Psoas muscle (tissue), 8 donors: ENCODE data around the gene FAM120AOS. TPM values are rescaled to one million over a fixed set of nuclear protein-coding genes. Genes with fewer than 3 reads are reported as not detected.

Source experiments
- ATAC-seq, 4 donors: fragments of 200-7000 bp; cut with Tn5 transposase; one replicate each; pipeline ENCODE4 v1.9.1; 2020; ENCODE audit warnings: moderate library complexity in 3 of 4, mild to moderate bottlenecking in 2 of 4
- DNase-seq, 2 donors: peaks; one replicate each; pipeline ENCODE4 v3.0.0-alpha.2; 2020
- H3K27ac ChIP-seq: fragments of 200-600 bp; one replicate; pipeline ENCODE4 v1.8.0; 2022
- H3K27me3 ChIP-seq, 3 donors: fragments of 200-600 bp in 1 of 3; one replicate each; pipeline versions ENCODE4 v1.6.1 to v1.8.0; 2013 to 2022; ENCODE audit warnings: low read length in 2 of 3, mild to moderate bottlenecking in 2 of 3, moderate library complexity in 1 of 3; ENCODE audit not compliant: insufficient read depth in 3 of 3
- H3K36me3 ChIP-seq, 2 donors: fragments of 200-600 bp in 1 of 2; one replicate each; pipeline versions ENCODE4 v1.6.1 to v1.8.0; 2013 to 2022; ENCODE audit warnings: low read depth in 1 of 2, mild to moderate bottlenecking in 1 of 2, moderate library complexity in 1 of 2; ENCODE audit not compliant: insufficient read depth in 1 of 2
- H3K4me1 ChIP-seq: fragments of 200-600 bp; one replicate; pipeline ENCODE4 v1.8.0; 2022
- H3K4me3 ChIP-seq: fragments of 200-600 bp; one replicate; pipeline ENCODE4 v1.8.0; 2022; ENCODE audit warnings: mild to moderate bottlenecking
- H3K9me3 ChIP-seq: fragments of 200-600 bp; one replicate; pipeline ENCODE4 v1.8.0; 2022
- WGBS, 3 donors: extraction: QIAGEN DNeasy Blood & Tissue Kit; methylation state at CpG; one replicate each; pipeline versions ENCODE4 v1.1.6 to v1.1.7; 2013; 5-methylcytosine and 5-hydroxymethylcytosine counted together
- intact Hi-C, 2 donors: fragments of 100-400 bp; cut with DNase I; formaldehyde crosslinking; loops; one replicate each; pipeline versions ENCODE4 v1.11.0 to v1.14.2; 2022
- polyA plus RNA-seq, 3 donors: library from polyadenylated mRNA; stranded (reverse); fragments of 200-250 nt; gene quantifications; one replicate each; pipeline ENCODE4 v1.2.3, GENCODE V29; 2013
- total RNA-seq, 4 donors: library from RNA; stranded (reverse); fragmentation: NEBNext Ultra II Directional in 2 of 4; extraction: Animal tissue kit (Norgen Biotek cat#: 25700) in 2 of 4; gene quantifications; one replicate each; pipeline versions ENCODE4 v1.2.1 to v1.2.4, GENCODE V29; 2021 to 2023
- TF ChIP-seq, protein P1 (sequence below): fragments of 200-600 bp; IDR thresholded peaks from one replicate; pipeline ENCODE4 v1.8.0; 2022; ENCODE audit warnings: antibody characterized with exemption
- donor health status: healthy with polysubstance abuse.
- donor health status: DM: no; HTN: no; CAD: no; lungs with moderate emphysema.
- donor health status: Bipolar disorder and iron deficiency.
- donor health status: healthy.
- donor health status: DM: yes; HTN: yes; CAD: no.
- donor health status: DM: no; HTN: no; CAD: no.
- donor health status: DM: no; HTN: no; CAD: no.
- donor health status: DM: yes; HTN: yes; CAD: no.

Gene FAM120AOS
- total and polyA plus RNA-seq, 7 donors, result 21.4 to 39.4 (median 29.0) TPM

DNA sequence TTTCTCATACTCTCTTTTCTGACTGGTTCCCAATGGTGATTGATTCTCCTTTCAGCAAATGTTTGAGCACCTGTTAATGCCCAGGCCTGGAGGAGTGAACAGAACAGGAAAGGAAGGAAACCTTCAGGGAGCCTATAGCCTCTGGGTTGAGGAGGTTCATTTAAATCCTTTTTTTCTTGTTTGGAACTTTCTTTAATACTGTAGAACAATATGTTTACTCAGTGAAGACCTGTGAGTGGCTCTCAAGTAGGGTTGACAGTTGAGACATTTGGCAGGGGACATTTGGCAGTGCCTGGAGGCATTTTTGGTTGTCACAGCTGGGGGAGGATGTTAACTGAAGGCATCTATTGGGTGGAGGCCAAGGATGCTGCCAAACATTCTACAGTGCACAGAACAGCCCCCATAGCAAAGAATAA is 6.1 kb upstream of the FAM120AOS start:
- intact Hi-C loops, result loop anchor here in 1 of 2 donors (5.0 to 10.0 kb wide), 3 partner anchors 53 to 1855 kb away; partner anchors contain the start of genes CARD19 and FANCC
- Histone ChIP-seq H3K4me1 (peaks cover 65% of the 10 kb centered on the region), H3K27me3 (no peaks in the 10 kb centered on the region), H3K4me3 (no peak overlapping the region), H3K36me3 (no peaks in the 10 kb centered on the region), H3K9me3 (no peaks in the 10 kb centered on the region), H3K27ac (no peak overlapping the region)
- DNase-seq (no peak), ATAC-seq (peak in 3 of 4 donors; percentile 17 to 42 (median 21))
- TF ChIP-seq, protein P1, sequence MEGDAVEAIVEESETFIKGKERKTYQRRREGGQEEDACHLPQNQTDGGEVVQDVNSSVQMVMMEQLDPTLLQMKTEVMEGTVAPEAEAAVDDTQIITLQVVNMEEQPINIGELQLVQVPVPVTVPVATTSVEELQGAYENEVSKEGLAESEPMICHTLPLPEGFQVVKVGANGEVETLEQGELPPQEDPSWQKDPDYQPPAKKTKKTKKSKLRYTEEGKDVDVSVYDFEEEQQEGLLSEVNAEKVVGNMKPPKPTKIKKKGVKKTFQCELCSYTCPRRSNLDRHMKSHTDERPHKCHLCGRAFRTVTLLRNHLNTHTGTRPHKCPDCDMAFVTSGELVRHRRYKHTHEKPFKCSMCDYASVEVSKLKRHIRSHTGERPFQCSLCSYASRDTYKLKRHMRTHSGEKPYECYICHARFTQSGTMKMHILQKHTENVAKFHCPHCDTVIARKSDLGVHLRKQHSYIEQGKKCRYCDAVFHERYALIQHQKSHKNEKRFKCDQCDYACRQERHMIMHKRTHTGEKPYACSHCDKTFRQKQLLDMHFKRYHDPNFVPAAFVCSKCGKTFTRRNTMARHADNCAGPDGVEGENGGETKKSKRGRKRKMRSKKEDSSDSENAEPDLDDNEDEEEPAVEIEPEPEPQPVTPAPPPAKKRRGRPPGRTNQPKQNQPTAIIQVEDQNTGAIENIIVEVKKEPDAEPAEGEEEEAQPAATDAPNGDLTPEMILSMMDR, result no peak

DNA sequence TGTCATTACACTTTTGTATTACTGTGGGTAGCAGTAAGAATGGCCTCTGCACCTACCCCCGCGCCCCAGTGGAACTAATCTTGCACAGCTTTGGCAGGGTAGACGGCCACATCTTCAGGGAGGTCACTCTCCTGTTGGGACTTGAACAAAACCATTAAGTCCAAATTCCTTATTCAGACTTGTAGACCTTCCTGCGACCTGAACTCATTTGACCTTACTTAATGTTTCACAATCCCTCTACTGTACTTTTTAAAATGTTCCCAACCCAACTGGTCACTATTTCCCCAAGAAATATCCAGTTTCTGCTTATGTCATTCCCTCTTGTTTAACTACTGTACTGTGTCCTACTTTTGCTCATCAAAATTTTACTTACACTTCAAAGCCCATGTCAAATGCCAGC is 5.3 kb upstream of the FAM120AOS start:
- peaks cover 67% of the 10 kb centered on the region for H3K4me1 ChIP-seq

DNA sequence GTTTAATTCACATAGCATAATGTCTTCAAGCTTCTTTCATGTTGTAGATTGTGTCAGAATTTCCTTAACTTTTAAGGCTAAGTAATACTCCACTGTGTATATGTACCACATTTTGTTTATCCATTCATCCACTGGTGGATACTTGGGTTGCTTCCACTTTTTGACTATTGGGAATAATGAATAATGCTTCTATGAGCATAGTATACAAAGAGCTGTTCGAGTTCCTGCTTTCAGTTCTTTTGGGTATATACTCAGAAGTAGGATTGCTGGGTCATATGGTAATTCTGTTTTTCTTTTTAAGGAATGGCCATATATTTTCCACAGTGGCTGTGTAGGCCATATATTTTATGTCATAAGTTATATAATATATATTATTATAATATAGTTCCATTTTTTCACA is 3.6 kb upstream of the FAM120AOS start:
- Histone ChIP-seq H3K4me1 (peaks cover 68% of the 10 kb centered on the region), H3K27ac (peak overlapping the region; percentile 13), H3K36me3 (no peaks in the 10 kb centered on the region), H3K27me3 (no peaks in the 10 kb centered on the region), H3K4me3 (no peak overlapping the region), H3K9me3 (no peaks in the 10 kb centered on the region)
- DNase-seq (no peak), ATAC-seq (no peak)
- TF ChIP-seq, protein P1, result no peak
- WGBS, 3 donors, result 79 to 84% (median 81%) methylated on average over 1 of the region's 1 CpG
- intact Hi-C loops, result loop anchor here in 1 of 2 donors (5.0 to 10.0 kb wide), 3 partner anchors 55 to 1858 kb away; partner anchors contain the start of genes CARD19 and FANCC

More for the DNA sequence above, 5.3 kb upstream of the FAM120AOS start:
- no peaks in the 10 kb centered on the region for H3K27me3 ChIP-seq
- H3K36me3 ChIP-seq, result no peaks in the 10 kb centered on the region
- H3K9me3 ChIP-seq, result no peaks in the 10 kb centered on the region
- intact Hi-C loops, result loop anchor here in 1 of 2 donors (5.0 to 10.0 kb wide), 3 partner anchors 54 to 1856 kb away; partner anchors contain the start of genes CARD19 and FANCC
- peak in 1 of 4 donors; percentile 36 for ATAC-seq
- no peak overlapping the region for H3K4me3 ChIP-seq
- TF ChIP-seq, protein P1, result no peak
- 58 to 79% (median 63%) methylated on average over 4 of the region's 4 CpGs for WGBS, 3 donors
- H3K27ac ChIP-seq, result peak overlapping the region; percentile 4
- no peak for DNase-seq

DNA sequence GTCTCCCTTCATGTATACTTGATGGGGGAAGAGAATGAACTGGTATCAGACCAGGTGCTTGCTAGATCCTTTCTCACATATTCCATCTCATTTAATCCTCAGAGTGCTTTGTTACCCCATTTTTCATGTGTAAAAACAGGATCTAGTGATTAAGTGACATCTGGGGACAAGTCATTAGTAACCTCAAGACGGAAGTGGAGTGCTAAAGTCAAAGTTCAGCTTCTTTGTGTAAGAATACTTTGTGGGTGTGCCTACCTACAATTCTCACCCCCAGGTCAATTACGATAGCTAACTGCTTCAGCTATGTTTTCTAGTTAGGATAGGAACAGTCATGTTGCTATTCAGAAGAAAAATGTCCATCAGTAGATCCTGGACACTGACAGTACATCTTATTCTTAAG is 3.1 kb upstream of the FAM120AOS start:
- Histone ChIP-seq H3K27ac (peak overlapping the region; percentile 13), H3K36me3 (no peaks in the 10 kb centered on the region), H3K4me3 (no peak overlapping the region), H3K27me3 (no peaks in the 10 kb centered on the region), H3K9me3 (no peaks in the 10 kb centered on the region), H3K4me1 (peaks cover 68% of the 10 kb centered on the region)
- DNase-seq, result no peak
- no peak for ATAC-seq
- intact Hi-C loops, result loop anchor here in 1 of 2 donors (5.0 to 10.0 kb wide), 3 partner anchors 56 to 1858 kb away; partner anchors contain the start of genes CARD19 and FANCC
- TF ChIP-seq, protein P1, result no peak
- WGBS, 3 donors, result 75 to 87% (median 82%) methylated on average over 2 of the region's 2 CpGs

DNA sequence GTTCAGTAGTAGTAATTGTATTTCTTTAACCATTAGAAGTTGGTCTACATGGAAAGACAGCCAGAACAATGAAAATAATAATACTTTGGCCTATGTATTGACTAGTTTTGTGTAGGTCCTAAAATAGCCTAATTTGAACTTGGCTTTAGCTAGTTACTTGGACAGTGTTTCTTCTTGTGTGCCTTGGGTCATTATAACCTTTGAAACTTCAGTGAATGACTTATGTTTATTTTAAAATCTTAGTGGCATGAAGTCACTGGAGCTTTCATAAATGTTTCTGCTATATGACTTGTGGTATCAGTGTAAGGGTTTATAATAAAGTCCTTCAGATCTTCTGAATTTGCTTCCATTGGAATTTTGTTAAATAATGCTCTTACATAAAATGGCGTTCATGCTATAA is 2.6 kb upstream of the FAM120AOS start:
- Histone ChIP-seq H3K27ac (peak overlapping the region; percentile 48), H3K4me3 (no peak overlapping the region), H3K27me3 (no peaks in the 10 kb centered on the region), H3K36me3 (no peaks in the 10 kb centered on the region), H3K9me3 (no peaks in the 10 kb centered on the region), H3K4me1 (peaks cover 68% of the 10 kb centered on the region)
- DNase-seq (no peak), ATAC-seq (no peak)
- intact Hi-C loops, result loop anchor here in 1 of 2 donors (5.0 to 10.0 kb wide), 3 partner anchors 56 to 1859 kb away; partner anchors contain the start of genes CARD19 and FANCC
- WGBS, 3 donors, result 87 to 93% (median 89%) methylated on average over 1 of the region's 1 CpG
- TF ChIP-seq, protein P1, result no peak
